ENCODE results near the gene SND1.

The SND1 gene

GRCh38 chr7:128036226-128036940 lies 384.4 kb downstream of the SND1 start:
- H3K79me2 ChIP-seq (ENCODE audit: low read length) = peaks cover 72% of the 10 kb centered on the region
- H3K9me3 ChIP-seq (replicated peaks; ENCODE audit: insufficient read depth, low read length) = no peaks in the 10 kb centered on the region
- H3K27ac ChIP-seq (ENCODE audit: low read length) = peak overlapping the region; percentile 31; the same call in 1 of the 2 replicates
- no peaks in the 10 kb centered on the region for H3K27me3 ChIP-seq (replicated peaks; ENCODE audit: insufficient read depth, low read length)
- no peaks in the 10 kb centered on the region for H3K36me3 ChIP-seq (replicated peaks; ENCODE audit: insufficient read depth, low read length)
- TF ChIP-seq CTCF (IDR thresholded peaks at IDR 0.05; ENCODE audit: low read length) = no peak
- no peak for TF ChIP-seq EZH2phosphoT487 (IDR thresholded peaks at IDR 0.05; ENCODE audit: low read length)
- no peak for TF ChIP-seq EZH2 (optimal IDR thresholded peaks at IDR 0.05; ENCODE audit: low read depth, low read length)
- no peak overlapping the region for H2AFZ ChIP-seq (ENCODE audit: low read length)
- peaks cover 60% of the 10 kb centered on the region for H3K4me1 ChIP-seq (ENCODE audit: low read length)
- H3K4me3 ChIP-seq (ENCODE audit: low read length) = 0 out of 2 replicates have a peak overlapping the region, but pooled peaks have one; percentile 1
- no peaks in the 10 kb centered on the region for H3K9me2 ChIP-seq (replicated peaks; ENCODE audit: insufficient read depth, low read length)
- H3K9ac ChIP-seq (ENCODE audit: low read length) = peak overlapping the region; percentile 5; the same call in 1 of the 2 replicates
- H3K4me2 ChIP-seq (ENCODE audit: low read depth, low read length) = peak overlapping the region; percentile 40
- H4K20me1 ChIP-seq (ENCODE audit: insufficient read depth, low read length) = peaks cover 17% of the 10 kb centered on the region; the same call in 1 of the 2 replicates
- H3F3A ChIP-seq (ENCODE audit: insufficient read depth, low read length) = peaks cover 47% of the 10 kb centered on the region
- peak; percentile 63 for DNase-seq

- H3K9me2 ChIP-seq (replicated peaks; ENCODE audit: insufficient read depth, low read length) = no peaks in the 10 kb centered on the region
- H3K9me3 ChIP-seq (replicated peaks; ENCODE audit: insufficient read depth, low read length) = no peaks in the 10 kb centered on the region
- H3K27ac ChIP-seq (ENCODE audit: low read length) = peak overlapping the region; percentile 31; the same call in 1 of the 2 replicates
- no peak for TF ChIP-seq CTCF (IDR thresholded peaks at IDR 0.05; ENCODE audit: low read length)
- no peak for TF ChIP-seq EZH2 (optimal IDR thresholded peaks at IDR 0.05; ENCODE audit: low read depth, low read length)
- no peak for TF ChIP-seq EZH2phosphoT487 (IDR thresholded peaks at IDR 0.05; ENCODE audit: low read length)
- no peak overlapping the region for H2AFZ ChIP-seq (ENCODE audit: low read length)
- no peaks in the 10 kb centered on the region for H3K27me3 ChIP-seq (replicated peaks; ENCODE audit: insufficient read depth, low read length)
- peak overlapping the region; percentile 40 for H3K4me2 ChIP-seq (ENCODE audit: low read depth, low read length)
- peak overlapping the region; percentile 1; the same call in 1 of the 2 replicates for H3K4me3 ChIP-seq (ENCODE audit: low read length)
- H3K4me1 ChIP-seq (ENCODE audit: low read length) = peaks cover 64% of the 10 kb centered on the region
- no peaks in the 10 kb centered on the region for H3K36me3 ChIP-seq (replicated peaks; ENCODE audit: insufficient read depth, low read length)
- H4K20me1 ChIP-seq (ENCODE audit: insufficient read depth, low read length) = peaks cover 17% of the 10 kb centered on the region; the same call in 1 of the 2 replicates
- peaks cover 47% of the 10 kb centered on the region for H3F3A ChIP-seq (ENCODE audit: insufficient read depth, low read length)
- no peak for DNase-seq
- peaks cover 79% of the 10 kb centered on the region for H3K79me2 ChIP-seq (ENCODE audit: low read length)
- H3K9ac ChIP-seq (ENCODE audit: low read length) = no peak overlapping the region
Measured at GRCh38 chr7:128037081-128037480, 385.1 kb downstream of the SND1 start.

GRCh38 chr7:128037880-128038619 lies 386.1 kb downstream of the SND1 start:
- Histone ChIP-seq H3F3A (ENCODE audit: insufficient read depth, low read length) (peaks cover 47% of the 10 kb centered on the region), H3K9ac (ENCODE audit: low read length) (no peak overlapping the region), H2AFZ (ENCODE audit: low read length) (no peak overlapping the region), H3K79me2 (ENCODE audit: low read length) (peaks cover 83% of the 10 kb centered on the region), H3K9me2 (replicated peaks; ENCODE audit: insufficient read depth, low read length) (no peaks in the 10 kb centered on the region), H3K9me3 (replicated peaks; ENCODE audit: insufficient read depth, low read length) (no peaks in the 10 kb centered on the region), H3K4me2 (ENCODE audit: low read depth, low read length) (peak overlapping the region; percentile 40), H3K4me3 (ENCODE audit: low read length) (peak overlapping the region; percentile 11; the same call in 1 of the 2 replicates), H3K36me3 (replicated peaks; ENCODE audit: insufficient read depth, low read length) (no peaks in the 10 kb centered on the region), H3K4me1 (ENCODE audit: low read length) (peaks cover 73% of the 10 kb centered on the region), H4K20me1 (ENCODE audit: insufficient read depth, low read length) (peaks cover 17% of the 10 kb centered on the region; the same call in 1 of the 2 replicates), H3K27ac (ENCODE audit: low read length) (peak overlapping the region; percentile 31; the same call in 1 of the 2 replicates), H3K27me3 (replicated peaks; ENCODE audit: insufficient read depth, low read length) (no peaks in the 10 kb centered on the region)
- TF ChIP-seq CTCF (IDR thresholded peaks at IDR 0.05; ENCODE audit: low read length) = no peak
- TF ChIP-seq EZH2phosphoT487 (IDR thresholded peaks at IDR 0.05; ENCODE audit: low read length) = no peak
- TF ChIP-seq EZH2 (optimal IDR thresholded peaks at IDR 0.05; ENCODE audit: low read depth, low read length) = no peak
- DNase-seq = peak; percentile 43

Data from MM.1S (cell line).